ENCODE measurements around the gene SPATA3.
"Not testable (repeated sequence)": the region's sequence is repeated elsewhere in the genome, so short reads cannot be mapped to it uniquely, and the experiment has no call there.

Gene SPATA3

DNA sequence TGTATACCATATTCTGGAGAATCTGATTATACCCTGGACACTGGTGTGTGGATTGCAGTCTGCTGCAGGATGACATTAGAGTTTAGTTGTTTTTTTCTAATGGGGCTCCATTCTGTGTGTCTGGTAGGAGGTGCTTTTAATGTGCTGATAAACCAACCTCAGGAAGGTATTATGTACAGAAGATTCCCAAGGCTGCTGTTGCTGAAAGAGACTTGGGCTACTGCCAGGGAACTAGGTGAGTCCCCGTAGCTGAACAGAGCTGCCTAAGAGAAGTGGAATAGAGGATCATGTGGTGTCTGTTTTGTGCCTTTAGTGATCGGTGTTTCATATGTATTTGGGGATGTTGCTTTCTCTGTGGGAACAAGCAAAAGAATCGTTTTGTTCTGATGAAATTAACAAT, 16.5 kb downstream of the SPATA3 start:
- Mint-ChIP-seq H3K9me3 (no peaks in the 10 kb centered on the region), H3K27me3 (peaks cover 12% of the 10 kb centered on the region), H3K27ac (no peak overlapping the region), H3K4me1 (no peaks in the 10 kb centered on the region), H3K4me3 (no peak overlapping the region), H3K36me3 (no peaks in the 10 kb centered on the region)
- DNase-seq (ENCODE audit: low spot score in 2 of 2) (no peak), ATAC-seq (ENCODE audit: low read depth) (no peak)

DNA sequence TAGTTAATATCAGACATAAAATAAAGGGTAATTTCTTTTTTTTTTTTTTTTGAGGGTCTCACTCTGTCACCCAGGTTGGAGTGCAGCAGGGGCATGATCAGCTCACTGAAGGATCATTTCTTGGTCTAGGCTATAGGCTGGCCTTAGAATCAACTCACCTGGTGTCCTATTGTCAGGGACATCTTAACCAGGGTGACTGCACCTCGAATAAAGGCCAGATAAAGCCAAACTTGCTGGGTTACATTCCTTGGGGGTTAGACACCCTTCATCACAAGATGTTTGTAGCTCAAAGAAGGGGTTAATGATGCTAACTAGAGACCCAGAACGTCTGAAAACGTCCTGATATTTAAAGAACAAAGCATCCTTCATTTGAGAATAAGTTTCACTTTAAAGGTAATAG, 17.9 kb downstream of the SPATA3 start:
- ATAC-seq (ENCODE audit: low read depth) (no peak), DNase-seq (ENCODE audit: low spot score in 2 of 2) (no peak)
- Mint-ChIP-seq H3K4me3 (no peak overlapping the region), H3K36me3 (no peaks in the 10 kb centered on the region), H3K27ac (no peak overlapping the region), H3K27me3 (peaks cover 14% of the 10 kb centered on the region), H3K4me1 (no peaks in the 10 kb centered on the region), H3K9me3 (no peaks in the 10 kb centered on the region)

DNA sequence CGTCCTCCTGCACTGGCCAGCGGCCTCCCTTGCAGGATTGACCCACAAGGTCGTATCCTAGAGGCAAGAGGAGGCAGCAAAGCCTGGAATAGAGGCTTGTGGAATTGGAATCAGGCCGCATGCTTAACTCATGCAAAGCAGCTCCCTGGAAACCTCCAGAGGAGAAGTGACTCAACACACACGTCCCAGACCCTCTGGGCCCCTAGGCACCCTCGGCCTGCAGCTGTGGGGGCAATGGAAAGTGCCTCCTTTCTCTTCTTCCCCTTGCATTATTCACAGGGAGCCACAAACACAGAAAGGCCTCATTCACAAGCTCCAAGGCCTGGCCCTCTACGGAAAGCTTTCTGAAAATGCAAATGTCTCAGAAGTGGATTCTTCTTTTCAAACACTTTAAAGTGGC, 19.6 kb downstream of the SPATA3 start:
- Mint-ChIP-seq H3K4me1 (no peaks in the 10 kb centered on the region), H3K27me3 (peaks cover 17% of the 10 kb centered on the region), H3K9me3 (no peaks in the 10 kb centered on the region), H3K4me3 (no peak overlapping the region), H3K36me3 (no peaks in the 10 kb centered on the region), H3K27ac (no peak overlapping the region)
- DNase-seq (ENCODE audit: low spot score in 2 of 2) (no peak), ATAC-seq (ENCODE audit: low read depth) (no peak)

DNA sequence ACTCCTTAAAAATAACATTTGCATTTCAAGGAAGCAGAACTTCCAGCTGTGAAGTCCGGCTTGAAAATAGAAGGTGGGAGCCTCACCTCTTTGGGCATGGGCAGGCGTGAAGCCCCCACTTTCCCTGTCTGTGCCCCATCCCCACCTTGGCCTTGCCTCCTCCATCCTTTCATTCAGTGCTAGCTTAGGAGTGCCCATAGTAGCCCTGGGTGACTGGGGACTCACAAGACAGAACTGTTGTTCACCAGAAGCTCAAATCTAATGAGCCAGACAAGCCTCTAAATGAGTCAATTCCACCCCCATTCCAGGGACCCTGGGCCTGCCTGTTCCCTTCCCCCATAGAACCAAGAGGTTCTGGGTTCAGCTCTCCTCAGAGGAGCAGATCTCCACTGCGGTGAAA, 20.0 kb downstream of the SPATA3 start:
- ATAC-seq (ENCODE audit: low read depth) (no peak), DNase-seq (ENCODE audit: low spot score in 2 of 2) (no peak)
- Mint-ChIP-seq H3K4me1 (no peaks in the 10 kb centered on the region), H3K27me3 (peaks cover 17% of the 10 kb centered on the region), H3K27ac (no peak overlapping the region), H3K36me3 (peaks cover 2% of the 10 kb centered on the region), H3K4me3 (no peak overlapping the region), H3K9me3 (no peaks in the 10 kb centered on the region)

DNA sequence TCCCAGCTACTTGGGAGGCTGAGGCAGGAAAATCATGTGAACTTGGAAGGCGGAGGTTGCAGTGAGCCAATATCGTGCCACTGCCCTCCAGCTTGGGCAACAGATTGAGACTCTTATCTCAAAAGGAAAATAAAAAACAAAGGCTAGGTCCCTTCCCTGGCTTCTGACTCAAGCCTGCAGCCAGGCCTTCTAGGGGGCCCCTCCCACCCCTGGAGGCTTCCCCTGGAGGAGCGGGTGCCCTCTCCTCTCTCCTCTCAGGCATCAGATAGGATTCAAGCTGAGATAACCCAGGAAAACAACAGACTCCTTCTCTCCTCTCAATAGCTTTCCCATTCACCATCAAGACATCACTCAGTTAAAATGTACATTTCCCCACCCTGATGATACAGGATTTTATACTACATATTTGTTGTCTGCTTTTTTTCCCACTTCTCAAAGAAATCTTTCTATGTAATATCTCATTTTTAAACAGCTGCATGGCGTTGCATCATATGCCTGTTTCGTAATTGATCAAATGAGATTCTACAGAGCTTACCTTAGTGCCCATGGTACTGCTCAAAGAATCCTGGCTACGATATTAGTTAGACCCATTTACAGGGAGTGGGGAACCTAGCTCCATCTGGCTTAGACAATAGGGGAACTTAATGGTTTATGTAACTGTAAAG, 20.8 kb downstream of the SPATA3 start:
- H3K4me1 Mint-ChIP-seq, result no peaks in the 10 kb centered on the region
- H3K9me3 Mint-ChIP-seq, result no peaks in the 10 kb centered on the region
- no peak for ATAC-seq (ENCODE audit: low read depth)
- peaks cover 17% of the 10 kb centered on the region for H3K27me3 Mint-ChIP-seq
- peaks cover 2% of the 10 kb centered on the region for H3K36me3 Mint-ChIP-seq
- no peak for DNase-seq (ENCODE audit: low spot score in 2 of 2)
- H3K27ac Mint-ChIP-seq, result no peak overlapping the region
- H3K4me3 Mint-ChIP-seq, result no peak overlapping the region

DNA sequence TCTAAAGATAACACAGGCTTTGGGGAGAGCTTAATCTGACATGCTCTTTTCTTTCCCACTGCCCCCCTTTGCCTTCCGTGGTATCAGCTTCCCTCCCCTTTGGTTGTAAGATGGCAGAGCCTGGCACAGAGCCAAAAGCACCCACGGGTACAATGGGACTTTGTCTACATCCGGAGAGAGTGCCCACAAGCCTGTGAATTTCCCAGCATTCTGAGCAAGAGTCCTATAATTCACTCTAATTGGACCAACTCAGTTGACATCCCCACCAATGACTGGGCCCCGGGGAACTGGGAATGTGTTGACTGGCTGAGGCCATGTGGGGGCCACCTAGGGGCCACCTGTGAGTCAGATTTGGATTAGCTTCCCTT, 21.3 kb downstream of the SPATA3 start:
- H3K36me3 Mint-ChIP-seq, result peaks cover 2% of the 10 kb centered on the region
- H3K9me3 Mint-ChIP-seq, result no peaks in the 10 kb centered on the region
- DNase-seq (ENCODE audit: low spot score in 2 of 2) (no peak), ATAC-seq (ENCODE audit: low read depth) (no peak)
- H3K27me3 Mint-ChIP-seq, result peaks cover 14% of the 10 kb centered on the region
- no peaks in the 10 kb centered on the region for H3K4me1 Mint-ChIP-seq
- H3K27ac Mint-ChIP-seq, result no peak overlapping the region
- no peak overlapping the region for H3K4me3 Mint-ChIP-seq

DNA sequence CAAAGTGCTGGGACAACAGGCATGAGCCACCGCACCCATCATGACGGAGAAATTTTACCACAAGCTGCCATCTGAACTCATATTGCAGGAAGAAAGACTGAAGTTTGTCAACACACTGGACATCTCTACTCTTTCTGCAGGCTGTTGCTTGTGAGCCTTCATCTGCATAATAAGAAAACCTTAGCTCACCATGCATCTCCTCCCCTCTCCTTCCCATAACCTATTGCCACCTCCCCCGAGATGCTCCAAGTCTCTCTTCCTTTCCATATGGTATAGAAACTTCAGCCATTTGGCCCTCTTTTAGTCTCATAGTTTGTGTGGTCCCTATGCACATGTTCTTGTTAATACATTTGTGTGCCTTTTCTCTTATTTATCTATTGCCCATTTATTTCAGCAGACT, 22.3 kb downstream of the SPATA3 start:
- peaks cover 2% of the 10 kb centered on the region for H3K36me3 Mint-ChIP-seq
- ATAC-seq (ENCODE audit: low read depth), result no peak
- H3K27ac Mint-ChIP-seq, result no peak overlapping the region
- no peaks in the 10 kb centered on the region for H3K9me3 Mint-ChIP-seq
- no peaks in the 10 kb centered on the region for H3K4me1 Mint-ChIP-seq
- no peak overlapping the region for H3K4me3 Mint-ChIP-seq
- DNase-seq (ENCODE audit: low spot score in 2 of 2), result no peak
- H3K27me3 Mint-ChIP-seq, result peaks cover 13% of the 10 kb centered on the region

DNA sequence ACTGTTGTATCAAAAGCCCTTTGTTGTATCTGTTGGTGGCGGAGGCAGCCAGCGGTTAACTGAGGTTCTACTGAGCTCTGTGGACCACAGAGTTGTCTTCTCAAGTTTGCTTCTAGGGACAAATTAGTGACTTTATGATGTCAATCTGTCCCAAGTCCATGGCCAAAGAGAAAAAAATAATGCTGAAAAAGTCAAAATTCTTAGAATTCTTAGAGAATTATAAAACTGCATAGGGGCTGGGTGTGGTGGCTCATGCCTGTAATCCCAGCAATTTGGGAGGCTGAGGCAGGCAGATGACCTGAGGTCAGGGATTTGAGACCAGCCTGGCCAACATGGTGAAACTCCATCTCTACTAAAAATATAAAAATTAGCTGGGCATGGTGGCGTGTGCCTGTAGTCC, 29.1 kb downstream of the SPATA3 start:
- H3K27ac Mint-ChIP-seq; H3K27me3 Mint-ChIP-seq; ATAC-seq (ENCODE audit: low read depth); H3K4me3 Mint-ChIP-seq; H3K36me3 Mint-ChIP-seq; DNase-seq (ENCODE audit: low spot score in 2 of 2); H3K9me3 Mint-ChIP-seq; H3K4me1 Mint-ChIP-seq: not testable (repeated sequence)

DNA sequence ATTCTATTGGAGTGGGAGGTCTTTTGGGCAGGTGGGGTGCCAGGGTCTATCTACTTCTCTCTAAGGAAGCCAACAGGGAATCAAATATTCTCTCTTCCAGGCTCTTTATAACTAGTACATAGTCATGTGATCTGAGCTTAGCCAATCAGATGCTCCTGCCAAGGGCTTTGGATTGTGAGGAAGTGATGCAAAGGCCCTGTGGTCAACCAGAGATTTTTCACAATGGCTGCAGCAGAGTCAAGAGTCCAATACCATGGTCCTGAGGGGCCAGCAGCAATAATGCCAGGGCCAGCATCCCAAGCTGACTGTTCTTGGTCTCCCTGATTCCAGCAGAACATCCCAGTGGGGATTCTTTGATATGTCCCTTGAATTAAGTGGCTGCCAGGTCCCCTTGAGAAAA, 33.0 kb downstream of the SPATA3 start:
- Mint-ChIP-seq H3K9me3 (no peaks in the 10 kb centered on the region), H3K36me3 (no peaks in the 10 kb centered on the region), H3K27ac (no peak overlapping the region), H3K4me1 (no peaks in the 10 kb centered on the region), H3K27me3 (peaks cover 2% of the 10 kb centered on the region), H3K4me3 (no peak overlapping the region)
- DNase-seq (ENCODE audit: low spot score in 2 of 2) (no peak), ATAC-seq (ENCODE audit: low read depth) (no peak)

DNA sequence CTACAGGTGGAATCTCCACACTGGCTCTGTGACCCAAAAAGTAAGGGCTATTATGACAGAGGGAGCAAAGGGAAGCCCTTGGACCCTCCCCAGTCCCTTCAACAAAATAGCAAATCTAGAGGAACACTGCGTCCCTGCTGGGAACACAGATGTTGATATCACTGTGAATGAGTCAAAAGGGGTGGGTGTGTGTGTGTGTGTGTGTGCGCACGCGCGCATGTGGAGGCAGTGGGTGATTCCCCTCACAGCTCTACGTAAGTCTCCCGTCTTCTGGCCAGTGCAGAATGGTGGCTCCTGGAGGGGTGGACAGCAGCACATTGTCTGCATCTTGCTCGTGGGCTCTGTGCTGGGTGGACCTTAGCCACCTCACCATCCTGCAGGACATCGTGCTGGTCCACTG, 33.6 kb downstream of the SPATA3 start:
- DNase-seq (ENCODE audit: low spot score in 2 of 2) (no peak), ATAC-seq (ENCODE audit: low read depth) (no peak)
- Mint-ChIP-seq H3K27ac (no peak overlapping the region), H3K9me3 (no peaks in the 10 kb centered on the region), H3K36me3 (no peaks in the 10 kb centered on the region), H3K27me3 (peaks cover 2% of the 10 kb centered on the region), H3K4me3 (no peak overlapping the region), H3K4me1 (peaks cover 3% of the 10 kb centered on the region)

DNA sequence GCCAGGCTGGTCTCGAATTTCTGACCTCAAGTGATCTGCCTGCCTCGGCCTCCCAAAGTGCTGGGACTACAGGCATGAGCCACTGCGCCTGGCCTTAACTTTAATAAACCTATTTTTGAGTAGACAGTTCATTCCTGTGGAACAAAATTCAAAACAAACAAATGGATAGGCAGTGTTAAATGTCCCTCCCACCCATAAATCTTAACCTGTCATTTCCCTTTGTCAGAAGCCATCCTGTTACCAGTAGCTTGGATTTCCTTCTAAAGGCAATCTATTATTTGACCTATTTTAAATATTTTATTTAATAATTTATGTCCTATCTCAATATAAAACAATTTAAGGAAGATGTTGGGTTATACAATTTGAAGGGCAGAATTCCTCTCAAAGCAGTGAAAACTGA, 34.8 kb downstream of the SPATA3 start:
- ATAC-seq (ENCODE audit: low read depth), result no peak
- H3K27me3 Mint-ChIP-seq, result peaks cover 2% of the 10 kb centered on the region
- H3K36me3 Mint-ChIP-seq, result no peaks in the 10 kb centered on the region
- H3K4me1 Mint-ChIP-seq, result peaks cover 4% of the 10 kb centered on the region
- no peak overlapping the region for H3K4me3 Mint-ChIP-seq
- no peaks in the 10 kb centered on the region for H3K9me3 Mint-ChIP-seq
- no peak for DNase-seq (ENCODE audit: low spot score in 2 of 2)
- H3K27ac Mint-ChIP-seq, result no peak overlapping the region

DNA sequence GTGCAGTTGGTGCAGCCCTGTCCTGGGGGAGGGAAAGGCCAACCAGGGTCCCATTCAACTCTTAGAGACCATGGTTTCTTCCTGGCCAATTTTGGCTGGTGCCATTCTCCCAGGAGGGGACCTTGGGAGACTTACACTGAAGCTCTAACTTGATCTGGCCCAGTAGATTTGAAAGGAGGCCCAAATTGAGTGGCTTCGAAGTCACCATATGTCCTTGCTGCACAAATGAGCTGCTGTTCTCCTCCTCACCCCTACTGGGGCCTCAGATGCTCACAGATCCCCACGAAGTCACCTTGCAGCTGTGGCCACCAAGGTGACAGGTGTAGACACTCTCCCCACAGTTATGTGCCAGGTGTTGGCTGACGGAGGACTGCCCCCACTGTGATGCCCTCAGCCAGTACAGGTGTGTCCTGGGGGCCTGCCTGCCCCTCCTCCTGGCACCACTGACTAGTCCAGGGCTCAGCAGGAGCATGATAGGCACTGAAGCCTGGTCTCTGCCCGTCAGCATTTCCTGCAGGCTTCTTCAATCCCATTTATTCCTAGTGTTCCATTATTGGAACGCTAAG, 36.7 kb downstream of the SPATA3 start:
- no peak overlapping the region for H3K27ac Mint-ChIP-seq
- no peaks in the 10 kb centered on the region for H3K9me3 Mint-ChIP-seq
- peaks cover 12% of the 10 kb centered on the region for H3K27me3 Mint-ChIP-seq
- peaks cover 7% of the 10 kb centered on the region for H3K4me1 Mint-ChIP-seq
- no peak overlapping the region for H3K4me3 Mint-ChIP-seq
- DNase-seq (ENCODE audit: low spot score in 2 of 2) (no peak), ATAC-seq (ENCODE audit: low read depth) (no peak)
- H3K36me3 Mint-ChIP-seq, result no peaks in the 10 kb centered on the region

DNA sequence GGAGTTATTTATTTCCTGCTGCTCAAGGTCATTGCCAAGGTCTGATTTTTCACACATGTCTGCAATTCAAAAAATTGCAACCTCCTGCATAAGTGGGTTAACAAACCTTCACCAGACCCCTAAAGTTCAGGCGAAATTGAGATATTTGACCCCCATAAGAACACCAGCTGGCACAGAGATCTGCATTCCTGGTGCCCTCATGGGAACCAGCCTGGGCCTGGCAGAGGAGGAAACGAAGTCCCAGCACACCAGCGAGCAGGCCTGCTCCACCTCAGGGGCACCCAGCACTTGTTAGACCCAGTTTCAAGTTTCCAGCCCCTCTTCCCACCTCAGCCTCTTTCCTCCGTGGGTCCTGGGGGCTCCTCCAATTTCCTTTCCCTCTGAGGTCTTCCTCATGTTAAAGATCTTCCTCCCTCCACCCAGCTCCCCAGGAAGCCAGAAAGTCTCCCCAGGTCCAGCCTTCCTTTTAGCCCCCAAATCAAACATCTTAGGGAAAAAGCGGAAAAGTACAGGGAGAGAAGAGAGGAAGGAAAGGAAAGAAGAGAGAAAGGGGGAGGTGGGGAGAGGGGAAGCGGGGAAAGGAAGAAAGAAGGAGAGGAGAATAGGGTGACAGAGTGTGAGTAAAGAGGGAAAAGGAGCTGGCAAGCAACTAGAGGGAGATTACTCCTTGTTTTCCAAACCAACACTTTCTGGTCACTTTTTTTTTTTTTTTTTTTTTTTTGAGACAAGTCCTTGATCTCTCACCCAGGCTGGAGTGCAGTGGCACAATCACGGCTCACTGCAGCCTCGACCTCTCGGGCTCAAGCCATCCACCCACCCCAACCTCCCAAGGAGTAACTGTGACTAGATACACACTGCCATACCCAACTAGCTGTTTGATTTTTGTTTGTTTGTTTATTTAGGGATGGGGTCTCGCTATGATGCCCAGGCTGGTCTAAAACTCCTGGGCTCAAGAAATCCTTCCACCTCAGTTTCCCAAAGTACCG, 37.5 kb downstream of the SPATA3 start:
- H3K4me1 Mint-ChIP-seq, result peaks cover 11% of the 10 kb centered on the region
- H3K9me3 Mint-ChIP-seq, result no peaks in the 10 kb centered on the region
- DNase-seq (ENCODE audit: low spot score in 2 of 2) (no peak), ATAC-seq (ENCODE audit: low read depth) (no peak)
- H3K4me3 Mint-ChIP-seq, result no peak overlapping the region
- no peak overlapping the region for H3K27ac Mint-ChIP-seq
- H3K27me3 Mint-ChIP-seq, result peaks cover 15% of the 10 kb centered on the region
- no peaks in the 10 kb centered on the region for H3K36me3 Mint-ChIP-seq

DNA sequence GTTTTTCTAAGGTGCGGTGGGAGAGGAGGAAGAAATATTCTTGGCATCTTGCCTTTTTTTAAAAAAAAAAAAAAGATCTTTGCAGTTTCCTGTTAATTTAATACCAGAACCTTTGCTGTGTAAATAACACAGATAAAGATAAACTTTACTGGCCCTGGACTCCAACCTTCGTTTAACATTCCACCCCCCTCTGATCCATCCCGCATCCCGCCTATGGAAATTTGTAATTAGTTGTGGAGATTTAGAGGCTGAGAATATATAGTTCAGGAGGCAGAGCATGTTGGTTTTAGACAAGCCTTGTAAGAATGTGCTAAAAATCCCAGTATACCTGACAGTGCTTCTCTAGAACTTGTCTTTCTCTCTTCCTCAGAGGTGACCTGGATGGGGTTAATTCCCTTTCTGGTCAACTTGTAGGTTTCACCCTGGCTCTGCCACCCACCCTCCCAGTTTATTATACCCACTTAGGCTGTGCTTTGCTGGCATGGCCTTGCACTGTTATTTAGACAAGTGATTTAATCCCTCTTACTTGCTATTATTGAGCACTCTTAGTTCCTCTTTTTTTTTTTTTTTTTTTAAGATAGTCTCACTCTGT, 38.5 kb downstream of the SPATA3 start:
- no peak for DNase-seq (ENCODE audit: low spot score in 2 of 2)
- peak; percentile 77 for ATAC-seq (ENCODE audit: low read depth)
- Mint-ChIP-seq H3K36me3 (no peaks in the 10 kb centered on the region), H3K27ac (no peak overlapping the region), H3K9me3 (no peaks in the 10 kb centered on the region), H3K27me3 (peaks cover 18% of the 10 kb centered on the region), H3K4me1 (peaks cover 12% of the 10 kb centered on the region), H3K4me3 (no peak overlapping the region)
